Measurements from ENCODE around the gene TMEM145. TPM values are rescaled to one million over a fixed set of nuclear protein-coding genes. Genes with fewer than 3 reads are reported as not detected.

Gene TMEM145
- total and polyA plus RNA-seq, 12 donors: 0.15 to 1.0 (median 0.49) TPM; not detected in 5

- intact Hi-C loops (cut with DNase I): loop anchor here in 3 of 10 donors (5.0 to 10.0 kb wide), 2 partner anchors 43 to 156 kb away; partner anchors contain the start of gene POU2F2 (in 1 of the 3)
- H3K27me3 ChIP-seq: no peaks in the 10 kb centered on the region
- TF ChIP-seq CTCF (IDR thresholded peaks at IDR 0.05): peak; percentile 10 to 54 (median 36)
- ATAC-seq: peak in 1 of 8 donors; percentile 4
- peaks cover 0 to 92% (median 65%) of the 10 kb centered on the region in 9 donors for H3K36me3 ChIP-seq
- 86 to 89% methylated on average over 29 to 31 of the region's 31 CpGs for WGBS, 2 donors
- no peak overlapping the region for H3K27ac ChIP-seq
- no peaks in the 10 kb centered on the region for H3K9me3 ChIP-seq
- DNase-seq: no peak
- peaks cover 9 to 14% (median 13%) of the 10 kb centered on the region in 9 donors for H3K4me1 ChIP-seq
- H3K4me3 ChIP-seq: no peak overlapping the region
Measured at GRCh38 chr19:42290523-42291434, 22.3 kb upstream of the TMEM145 start.

- Histone ChIP-seq H3K27me3 (no peaks in the 10 kb centered on the region), H3K9me3 (no peaks in the 10 kb centered on the region), H3K36me3 (peaks cover 0 to 99% (median 65%) of the 10 kb centered on the region in 9 donors), H3K4me1 (peaks cover 4 to 8% (median 6%) of the 10 kb centered on the region in 9 donors), H3K4me3 (no peak overlapping the region), H3K27ac (no peak overlapping the region)
- intact Hi-C loops (cut with DNase I): loop anchor here in 3 of 10 donors (5.0 to 10.0 kb wide), 2 partner anchors 44 to 157 kb away; partner anchors contain the start of gene POU2F2 (in 1 of the 3)
- WGBS, 2 donors: 62 to 69% methylated on average over 9 of the region's 9 CpGs
- DNase-seq (no peak), ATAC-seq (no peak)
- TF ChIP-seq CTCF (IDR thresholded peaks at IDR 0.05): no peak
Measured at GRCh38 chr19:42291435-42291810, 21.7 kb upstream of the TMEM145 start.

GRCh38 chr19:42292042-42292960 lies 20.8 kb upstream of the TMEM145 start:
- Histone ChIP-seq H3K36me3 (peaks cover 0 to 98% (median 61%) of the 10 kb centered on the region in 9 donors), H3K27ac (no peak overlapping the region), H3K9me3 (no peaks in the 10 kb centered on the region), H3K4me3 (no peak overlapping the region), H3K27me3 (no peaks in the 10 kb centered on the region), H3K4me1 (no peaks in the 10 kb centered on the region)
- no peak for TF ChIP-seq CTCF (IDR thresholded peaks at IDR 0.05)
- 93 to 95% methylated on average over 27 of the region's 27 CpGs for WGBS, 2 donors
- intact Hi-C loops (cut with DNase I): loop anchor here in 3 of 10 donors (5.0 to 10.0 kb wide), 2 partner anchors 45 to 158 kb away; partner anchors contain the start of gene POU2F2 (in 1 of the 3)
- no peak for DNase-seq
- ATAC-seq: no peak

GRCh38 chr19:42292963-42293362 lies 20.1 kb upstream of the TMEM145 start:
- no peaks in the 10 kb centered on the region for H3K4me1 ChIP-seq
- WGBS, 2 donors: 90 to 91% methylated on average over 14 of the region's 14 CpGs
- H3K9me3 ChIP-seq: no peaks in the 10 kb centered on the region
- peaks cover 0 to 91% (median 54%) of the 10 kb centered on the region in 9 donors for H3K36me3 ChIP-seq
- intact Hi-C loops (cut with DNase I): loop anchor here in 3 of 10 donors (5.0 to 10.0 kb wide), 2 partner anchors 46 to 158 kb away; partner anchors contain the start of gene POU2F2 (in 1 of the 3)
- no peak for TF ChIP-seq CTCF (IDR thresholded peaks at IDR 0.05)
- H3K27me3 ChIP-seq: no peaks in the 10 kb centered on the region
- no peak for ATAC-seq
- no peak overlapping the region for H3K27ac ChIP-seq
- no peak overlapping the region for H3K4me3 ChIP-seq
- DNase-seq: no peak
